HepG2 (cell line): ENCODE measurements around the gene PELI2. TPM values are rescaled to one million over a fixed set of nuclear protein-coding genes. Genes with fewer than 3 reads are reported as not detected.

ENCODE experiments used
- ATAC-seq: fragments of 200-7000 bp; cut with Tn5 transposase; 3 replicates; pipeline ENCODE4 v1.9.1; 2020; ENCODE audit warnings: mild to moderate bottlenecking, moderate library complexity
- BruUV-seq: library from RNA; stranded (reverse); fragments of 400-500 nt; replicated peaks from 2 replicates; lab custom pipeline; 2021; lab: Mats Ljungman, UMichigan
- CTCF ChIA-PET: fragments of 300-600 bp; formaldehyde crosslinking; extraction: SDS; loops from one replicate; lab custom pipeline; 2021; ENCODE audit warnings: low total read pairs, inconsistent platforms, low intra/inter-chr PET ratio; lab: Yijun Ruan, JAX
- POLR2A ChIA-PET: fragments of 350-600 bp; sonication (Branson Sonifier 250); formaldehyde crosslinking; loops from one replicate; lab custom pipeline; 2020; ENCODE audit warnings: antibody characterized with exemption, inconsistent platforms; lab: Yijun Ruan, JAX
- DNase-seq: peaks from one replicate; pipeline ENCODE4 v3.0.0-alpha.2; 2015; ENCODE audit warnings: low spot score
- FAIRE-seq: peaks from 3 replicates; lab custom pipeline; 2011; peaks lifted over from hg19 to GRCh38; lab: Jason Lieb, UNC
- H2AFZ ChIP-seq: one replicate; pipeline ENCODE4 v1.6.1; 2011; ENCODE audit warnings: low read length, inconsistent platforms
- H3K27ac ChIP-seq: fragments of 300-600 bp; 3 replicates; pipeline ENCODE4 v1.8.0; 2011; ENCODE audit warnings: mixed run types, mild to moderate bottlenecking, mixed read lengths, low read length, inconsistent platforms; ENCODE audit not compliant: insufficient read depth; ENCODE audit errors: extremely low read length
- H3K27me3 ChIP-seq, 2 experiments: fragments of 200-600 bp in 1 of 2; 2 replicates in 1 of 2; 3 replicates in 1 of 2; pipeline versions ENCODE4 v1.6.0 to v1.8.0; 2011; ENCODE audit warnings: low read length in 2 of 2, mild to moderate bottlenecking in 2 of 2, moderate library complexity in 2 of 2, inconsistent platforms in 1 of 2; ENCODE audit not compliant: insufficient read depth in 2 of 2, control insufficient read depth in 1 of 2
- H3K36me3 ChIP-seq, 2 experiments: fragments of 200-600 bp in 1 of 2; replicated peaks in 1 of 2; 2 replicates in 1 of 2; 3 replicates in 1 of 2; pipeline versions ENCODE4 v1.5.1 to v1.8.0; 2011; ENCODE audit warnings: low read length in 2 of 2, inconsistent platforms in 1 of 2; ENCODE audit not compliant: insufficient read depth in 2 of 2, control insufficient read depth in 1 of 2
- H3K4me1 ChIP-seq: 2 replicates; pipeline ENCODE4 v1.5.1; 2012; ENCODE audit warnings: low read length, inconsistent platforms; ENCODE audit not compliant: insufficient read depth
- H3K4me2 ChIP-seq: 2 replicates; pipeline ENCODE4 v1.6.0; 2011; ENCODE audit warnings: low read depth, low read length, inconsistent platforms
- H3K4me3 ChIP-seq, 3 experiments: fragments of 200-600 bp in 1 of 3; sonication (generic), shearing (Covaris generic) in 1 of 3; replicated peaks in 1 of 3; 2 replicates each; pipeline ENCODE4 v1.5.1; 2011 to 2016; ENCODE audit warnings: low read length in 3 of 3, inconsistent platforms in 2 of 3, low read depth in 2 of 3, mild to moderate bottlenecking in 2 of 3, control low read depth in 1 of 3, mixed read lengths in 1 of 3; ENCODE audit not compliant: insufficient read depth in 1 of 3
- H3K79me2 ChIP-seq: one replicate; pipeline ENCODE4 v1.6.1; 2011; ENCODE audit warnings: low read length, inconsistent platforms; ENCODE audit not compliant: insufficient read depth
- H3K9ac ChIP-seq: 2 replicates; pipeline ENCODE4 v1.6.0; 2011; ENCODE audit warnings: mild to moderate bottlenecking, low read depth, low read length, inconsistent platforms; ENCODE audit not compliant: insufficient read depth
- H3K9me3 ChIP-seq: 2 replicates; pipeline ENCODE4 v1.5.1; 2012; ENCODE audit warnings: mild to moderate bottlenecking, low read length
- H4K20me1 ChIP-seq: 2 replicates; pipeline ENCODE4 v1.6.0; 2011; ENCODE audit warnings: inconsistent platforms, mild to moderate bottlenecking, low read length, moderate library complexity; ENCODE audit not compliant: insufficient read depth
- ATF3 ChIP-seq: sonication (generic); formaldehyde crosslinking; IDR thresholded peaks from 2 replicates; pipeline ENCODE4 v1.4.0; 2020; ENCODE audit warnings: missing genetic modification reagents
- CBX5 ChIP-seq: sonication (generic); formaldehyde crosslinking; IDR thresholded peaks from 2 replicates; pipeline ENCODE4 v1.4.0; 2020; ENCODE audit warnings: missing genetic modification reagents, borderline replicate concordance
- FOXP1 ChIP-seq, 2 experiments: fragments of 450-650 bp in 1 of 2; IDR thresholded peaks; 2 replicates each; pipeline ENCODE4 v1.6.1; 2017 to 2018; ENCODE audit warnings: antibody characterized with exemption in 1 of 2
- KMT2A ChIP-seq: sonication (generic); formaldehyde crosslinking; IDR thresholded peaks from 2 replicates; pipeline ENCODE4 v1.4.0; 2020; ENCODE audit warnings: missing genetic modification reagents
- POGK ChIP-seq: sonication (generic); formaldehyde crosslinking; conservative IDR thresholded peaks from 2 replicates; pipeline ENCODE4 v1.8.0; 2022; ENCODE audit warnings: mild to moderate bottlenecking, moderate library complexity, missing genetic modification reagents
- TGIF2 ChIP-seq: IDR thresholded peaks from 2 replicates; pipeline ENCODE4 v1.6.1; 2016; ENCODE audit warnings: control low read depth, missing compliant biosample characterization
- ZBTB21 ChIP-seq: sonication (generic); formaldehyde crosslinking; IDR thresholded peaks from 2 replicates; pipeline ENCODE4 v1.4.0; 2020; ENCODE audit warnings: missing genetic modification reagents
- ZFAT ChIP-seq: sonication (generic); formaldehyde crosslinking; conservative IDR thresholded peaks from 2 replicates; pipeline ENCODE4 v1.8.1; 2023; ENCODE audit warnings: missing genetic modification reagents, inconsistent platforms
- ZNF142 ChIP-seq: sonication (generic); formaldehyde crosslinking; IDR thresholded peaks from 2 replicates; pipeline ENCODE4 v1.4.0; 2020; ENCODE audit warnings: missing genetic modification reagents
- ZNF160 ChIP-seq: sonication (generic); formaldehyde crosslinking; IDR thresholded peaks from 2 replicates; pipeline ENCODE4 v1.8.0; 2022; ENCODE audit warnings: mild to moderate bottlenecking, inconsistent platforms, missing genetic modification reagents
- ZNF235 ChIP-seq: sonication (generic); formaldehyde crosslinking; IDR thresholded peaks from 2 replicates; pipeline ENCODE4 v1.8.1; 2023; ENCODE audit warnings: mild to moderate bottlenecking, missing genetic modification reagents, borderline replicate concordance
- ZNF773 ChIP-seq: sonication (generic); formaldehyde crosslinking; IDR thresholded peaks from 2 replicates; pipeline ENCODE4 v1.4.0; 2020; ENCODE audit warnings: missing genetic modification reagents, borderline replicate concordance
- WGBS: methylation state at CpG from one replicate; pipeline ENCODE4 v1.1.6; 2017; ENCODE audit warnings: low lambda C conversion rate; 5-methylcytosine and 5-hydroxymethylcytosine counted together
- in situ Hi-C: cut with HindIII; loops from 2 replicates; pipeline ENCODE4 v1.10.0; 2017; ENCODE audit warnings: low pct_unique_long_range_greater_than_20kb; ENCODE audit not compliant: extremely low pct_ligation_motif_present
- intact Hi-C: fragments of 100-400 bp; cut with micrococcal nuclease; formaldehyde crosslinking; loops from one replicate; pipeline ENCODE4 v1.10.0; 2022; ENCODE audit not compliant: unreplicated experiment
- polyA plus RNA-seq, 8 experiments: library from polyadenylated mRNA; depleted of rRNA in 3 of 8; stranded (reverse) in 7 of 8; unstranded in 1 of 8; fragments of >200 nt; fragmentation: Illumina TruSeq in 4 of 8; extraction: Trizol in 4 of 8; gene quantifications; 2 replicates each; pipeline versions ENCODE4 v1.2.1 to v1.2.3, GENCODE V29; 2011 to 2016; ENCODE audit warnings: low read depth in 4 of 8, missing spikeins in 1 of 8, mixed read lengths in 1 of 8; ENCODE audit not compliant: insufficient read depth in 1 of 8
- total RNA-seq, 5 experiments: library from RNA; depleted of rRNA; stranded (reverse); fragments of >200 nt; fragmentation: Illumina TruSeq; extraction: Trizol; gene quantifications; 2 replicates each; pipeline ENCODE4 v1.2.3, GENCODE V29; 2016; ENCODE audit warnings: low read depth in 1 of 5
- TF ChIP-seq, protein P1 (sequence below): sonication (generic); formaldehyde crosslinking; IDR thresholded peaks from 2 replicates; pipeline ENCODE4 v1.4.0; 2020; ENCODE audit warnings: missing genetic modification reagents
- TF ChIP-seq, protein P2 (sequence below): sonication (generic); formaldehyde crosslinking; IDR thresholded peaks from 2 replicates; pipeline ENCODE4 v1.4.0; 2020; ENCODE audit warnings: mild to moderate bottlenecking, missing genetic modification reagents

The PELI2 gene
- total and polyA plus RNA-seq, 2 of the 13 experiments (the other 11 are each of a cell fraction or from before 2014, with no cell fraction given), result 0.07 TPM; not detected in 1

DNA sequence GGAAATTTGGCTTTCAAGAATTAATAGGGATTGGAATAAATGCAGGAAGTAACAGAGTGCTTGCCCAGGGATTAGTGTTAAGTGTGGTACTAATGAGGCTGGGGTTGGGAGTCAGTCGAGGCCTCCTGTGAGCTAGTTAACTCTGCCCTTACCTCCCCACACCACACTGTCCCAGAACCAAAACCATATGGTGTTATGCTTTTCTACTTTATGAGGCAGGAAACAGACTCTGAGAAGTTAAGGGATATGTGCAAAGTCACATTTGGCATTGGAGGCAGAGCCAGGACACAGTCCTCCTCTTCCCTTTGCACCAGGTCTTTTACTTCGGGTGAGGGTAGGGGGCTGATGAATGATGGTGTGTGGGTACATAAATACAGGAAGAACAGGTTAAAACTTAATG lies 41.9 kb downstream of the PELI2 start:
- intact Hi-C loops (no loop called here), in situ Hi-C loops (no loop called here)
- DNase-seq, result no peak
- Histone ChIP-seq H3K27me3 (no peaks in the 10 kb centered on the region), H3K4me1 (no peaks in the 10 kb centered on the region), H3K4me3 (no peak overlapping the region), H3K9ac (no peak overlapping the region), H4K20me1 (no peaks in the 10 kb centered on the region), H3K36me3 (no peaks in the 10 kb centered on the region), H3K79me2 (no peaks in the 10 kb centered on the region), H2AFZ (no peak overlapping the region), H3K4me2 (no peak overlapping the region), H3K27ac (no peak overlapping the region), H3K9me3 (peaks cover 12% of the 10 kb centered on the region)
- 0% methylated on average over 2 of the region's 2 CpGs for WGBS
- ChIA-PET POLR2A (no interaction called here), CTCF (no interaction called here)
- FAIRE-seq, result no peak
- BruUV-seq, result no TSS peak
- ATAC-seq, result no peak
- TF ChIP-seq KMT2A (CRISPR knock-in tag) (no peak), ZNF773 (CRISPR knock-in tag) (no peak), ZNF160 (CRISPR knock-in tag) (no peak), ZNF235 (CRISPR knock-in tag) (no peak), POGK (no peak), ZBTB21 (CRISPR knock-in tag) (no peak), TGIF2 (CRISPR knock-in tag) (no peak), FOXP1 (IDR thresholded peaks at IDR 0.05) (no peak), FOXP1 (CRISPR knock-in tag; IDR thresholded peaks at IDR 0.05) (no peak), ZNF142 (CRISPR knock-in tag) (no peak), CBX5 (CRISPR knock-in tag) (no peak), ZFAT (no peak), ATF3 (CRISPR knock-in tag) (no peak)
- TF ChIP-seq, protein P1, sequence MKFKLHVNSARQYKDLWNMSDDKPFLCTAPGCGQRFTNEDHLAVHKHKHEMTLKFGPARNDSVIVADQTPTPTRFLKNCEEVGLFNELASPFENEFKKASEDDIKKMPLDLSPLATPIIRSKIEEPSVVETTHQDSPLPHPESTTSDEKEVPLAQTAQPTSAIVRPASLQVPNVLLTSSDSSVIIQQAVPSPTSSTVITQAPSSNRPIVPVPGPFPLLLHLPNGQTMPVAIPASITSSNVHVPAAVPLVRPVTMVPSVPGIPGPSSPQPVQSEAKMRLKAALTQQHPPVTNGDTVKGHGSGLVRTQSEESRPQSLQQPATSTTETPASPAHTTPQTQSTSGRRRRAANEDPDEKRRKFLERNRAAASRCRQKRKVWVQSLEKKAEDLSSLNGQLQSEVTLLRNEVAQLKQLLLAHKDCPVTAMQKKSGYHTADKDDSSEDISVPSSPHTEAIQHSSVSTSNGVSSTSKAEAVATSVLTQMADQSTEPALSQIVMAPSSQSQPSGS (CRISPR knock-in tag), result no peak
- TF ChIP-seq, protein P2, sequence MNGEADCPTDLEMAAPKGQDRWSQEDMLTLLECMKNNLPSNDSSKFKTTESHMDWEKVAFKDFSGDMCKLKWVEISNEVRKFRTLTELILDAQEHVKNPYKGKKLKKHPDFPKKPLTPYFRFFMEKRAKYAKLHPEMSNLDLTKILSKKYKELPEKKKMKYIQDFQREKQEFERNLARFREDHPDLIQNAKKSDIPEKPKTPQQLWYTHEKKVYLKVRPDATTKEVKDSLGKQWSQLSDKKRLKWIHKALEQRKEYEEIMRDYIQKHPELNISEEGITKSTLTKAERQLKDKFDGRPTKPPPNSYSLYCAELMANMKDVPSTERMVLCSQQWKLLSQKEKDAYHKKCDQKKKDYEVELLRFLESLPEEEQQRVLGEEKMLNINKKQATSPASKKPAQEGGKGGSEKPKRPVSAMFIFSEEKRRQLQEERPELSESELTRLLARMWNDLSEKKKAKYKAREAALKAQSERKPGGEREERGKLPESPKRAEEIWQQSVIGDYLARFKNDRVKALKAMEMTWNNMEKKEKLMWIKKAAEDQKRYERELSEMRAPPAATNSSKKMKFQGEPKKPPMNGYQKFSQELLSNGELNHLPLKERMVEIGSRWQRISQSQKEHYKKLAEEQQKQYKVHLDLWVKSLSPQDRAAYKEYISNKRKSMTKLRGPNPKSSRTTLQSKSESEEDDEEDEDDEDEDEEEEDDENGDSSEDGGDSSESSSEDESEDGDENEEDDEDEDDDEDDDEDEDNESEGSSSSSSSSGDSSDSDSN (CRISPR knock-in tag), result no peak
